ENCODE results near the gene NFIA. TPM values are rescaled to one million over a fixed set of nuclear protein-coding genes. Genes with fewer than 3 reads are reported as not detected.

The NFIA gene
- total RNA-seq, 2 experiments from 2014 or later: 0.98 to 1.1 TPM

- intact Hi-C loops (cut with micrococcal nuclease): no loop called here
- H3K27me3 Mint-ChIP-seq (ENCODE audit: low read depth): no peaks in the 10 kb centered on the region
- DNase-seq: no peak
- no peaks in the 10 kb centered on the region for H3K9me3 Mint-ChIP-seq
- H3K4me3 Mint-ChIP-seq: no peak overlapping the region
- no peaks in the 10 kb centered on the region for H3K4me1 Mint-ChIP-seq (ENCODE audit: low read depth)
- H3K27ac Mint-ChIP-seq: no peak overlapping the region
- H3K36me3 Mint-ChIP-seq (ENCODE audit: low read depth): no peaks in the 10 kb centered on the region
- CTCF ChIA-PET: no interaction called here
Measured at GRCh38 chr1:61395146-61395800, 312.9 kb downstream of the NFIA start.

- H3K9me3 Mint-ChIP-seq: no peaks in the 10 kb centered on the region
- CTCF ChIA-PET: no interaction called here
- no peaks in the 10 kb centered on the region for H3K36me3 Mint-ChIP-seq (ENCODE audit: low read depth)
- H3K4me3 Mint-ChIP-seq: no peak overlapping the region
- intact Hi-C loops (cut with micrococcal nuclease): no loop called here
- no peaks in the 10 kb centered on the region for H3K4me1 Mint-ChIP-seq (ENCODE audit: low read depth)
- no peaks in the 10 kb centered on the region for H3K27me3 Mint-ChIP-seq (ENCODE audit: low read depth)
- DNase-seq: no peak
- no peak overlapping the region for H3K27ac Mint-ChIP-seq
Measured at GRCh38 chr1:61397495-61397894, 315.1 kb downstream of the NFIA start.

DNA sequence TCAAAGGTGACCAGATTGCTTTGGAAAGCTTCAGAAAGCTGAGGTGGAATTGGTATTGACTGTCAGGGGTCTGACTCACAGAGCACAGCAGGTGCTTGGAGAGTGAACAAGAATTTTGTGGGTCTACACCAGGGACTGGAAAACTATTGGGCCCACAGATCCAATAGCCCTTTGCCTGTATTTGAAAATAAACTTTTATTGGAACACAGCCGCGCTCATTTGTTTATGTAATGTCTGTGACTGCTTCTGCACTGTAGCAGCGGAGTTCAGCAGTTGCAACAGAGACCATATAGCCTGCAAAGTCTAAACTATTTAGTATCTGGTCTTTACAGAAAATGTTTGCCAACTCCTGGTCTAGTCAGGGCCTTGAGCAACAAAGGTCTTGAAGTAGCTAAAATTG lies 315.6 kb downstream of the NFIA start:
- Mint-ChIP-seq H3K4me1 (ENCODE audit: low read depth) (no peaks in the 10 kb centered on the region), H3K4me3 (no peak overlapping the region), H3K36me3 (ENCODE audit: low read depth) (no peaks in the 10 kb centered on the region), H3K27me3 (ENCODE audit: low read depth) (no peaks in the 10 kb centered on the region), H3K27ac (no peak overlapping the region), H3K9me3 (no peaks in the 10 kb centered on the region)
- intact Hi-C loops (cut with micrococcal nuclease): no loop called here
- CTCF ChIA-PET: no interaction called here
- DNase-seq: no peak

DNA sequence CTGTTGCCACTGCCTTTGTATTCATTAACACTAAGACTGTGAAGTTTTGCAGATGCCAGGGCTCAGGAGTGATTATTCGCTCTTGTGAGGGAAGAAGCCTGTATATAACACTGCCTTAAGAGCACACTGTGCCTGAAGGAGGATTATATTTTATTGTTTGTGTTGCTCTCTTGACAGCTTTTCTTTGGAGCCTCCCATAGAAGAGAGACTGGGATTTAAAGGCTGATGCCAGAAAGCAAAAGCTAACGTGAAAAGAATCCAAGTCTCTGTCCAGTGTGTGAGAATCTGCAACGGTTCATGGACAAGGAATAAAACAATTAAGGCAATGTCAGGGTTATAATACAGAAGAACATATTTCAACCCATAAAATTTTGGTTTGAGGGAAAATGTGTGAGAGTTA lies 316.8 kb downstream of the NFIA start:
- Mint-ChIP-seq H3K4me1 (ENCODE audit: low read depth) (no peaks in the 10 kb centered on the region), H3K27ac (no peak overlapping the region), H3K9me3 (no peaks in the 10 kb centered on the region), H3K27me3 (ENCODE audit: low read depth) (no peaks in the 10 kb centered on the region), H3K36me3 (ENCODE audit: low read depth) (no peaks in the 10 kb centered on the region), H3K4me3 (no peak overlapping the region)
- CTCF ChIA-PET: interaction anchor here (0.6 kb wide), 1 partner anchor 135 kb away, joined by 5 read pairs; no protein-coding TSS in a partner anchor
- no peak for DNase-seq
- intact Hi-C loops (cut with micrococcal nuclease): no loop called here

- CTCF ChIA-PET: no interaction called here
- intact Hi-C loops (cut with micrococcal nuclease): no loop called here
- no peaks in the 10 kb centered on the region for H3K27me3 Mint-ChIP-seq (ENCODE audit: low read depth)
- no peak for DNase-seq
- no peaks in the 10 kb centered on the region for H3K9me3 Mint-ChIP-seq
- no peak overlapping the region for H3K4me3 Mint-ChIP-seq
- no peaks in the 10 kb centered on the region for H3K4me1 Mint-ChIP-seq (ENCODE audit: low read depth)
- no peaks in the 10 kb centered on the region for H3K36me3 Mint-ChIP-seq (ENCODE audit: low read depth)
- H3K27ac Mint-ChIP-seq: no peak overlapping the region
Measured at GRCh38 chr1:61400131-61400770, 317.9 kb downstream of the NFIA start.

- no peaks in the 10 kb centered on the region for H3K4me1 Mint-ChIP-seq (ENCODE audit: low read depth)
- intact Hi-C loops (cut with micrococcal nuclease): no loop called here
- DNase-seq: no peak
- no peaks in the 10 kb centered on the region for H3K36me3 Mint-ChIP-seq (ENCODE audit: low read depth)
- no peak overlapping the region for H3K4me3 Mint-ChIP-seq
- H3K9me3 Mint-ChIP-seq: no peaks in the 10 kb centered on the region
- H3K27ac Mint-ChIP-seq: no peak overlapping the region
- CTCF ChIA-PET: no interaction called here
- H3K27me3 Mint-ChIP-seq (ENCODE audit: low read depth): no peaks in the 10 kb centered on the region
Measured at GRCh38 chr1:61400997-61401396, 318.6 kb downstream of the NFIA start.

DNA sequence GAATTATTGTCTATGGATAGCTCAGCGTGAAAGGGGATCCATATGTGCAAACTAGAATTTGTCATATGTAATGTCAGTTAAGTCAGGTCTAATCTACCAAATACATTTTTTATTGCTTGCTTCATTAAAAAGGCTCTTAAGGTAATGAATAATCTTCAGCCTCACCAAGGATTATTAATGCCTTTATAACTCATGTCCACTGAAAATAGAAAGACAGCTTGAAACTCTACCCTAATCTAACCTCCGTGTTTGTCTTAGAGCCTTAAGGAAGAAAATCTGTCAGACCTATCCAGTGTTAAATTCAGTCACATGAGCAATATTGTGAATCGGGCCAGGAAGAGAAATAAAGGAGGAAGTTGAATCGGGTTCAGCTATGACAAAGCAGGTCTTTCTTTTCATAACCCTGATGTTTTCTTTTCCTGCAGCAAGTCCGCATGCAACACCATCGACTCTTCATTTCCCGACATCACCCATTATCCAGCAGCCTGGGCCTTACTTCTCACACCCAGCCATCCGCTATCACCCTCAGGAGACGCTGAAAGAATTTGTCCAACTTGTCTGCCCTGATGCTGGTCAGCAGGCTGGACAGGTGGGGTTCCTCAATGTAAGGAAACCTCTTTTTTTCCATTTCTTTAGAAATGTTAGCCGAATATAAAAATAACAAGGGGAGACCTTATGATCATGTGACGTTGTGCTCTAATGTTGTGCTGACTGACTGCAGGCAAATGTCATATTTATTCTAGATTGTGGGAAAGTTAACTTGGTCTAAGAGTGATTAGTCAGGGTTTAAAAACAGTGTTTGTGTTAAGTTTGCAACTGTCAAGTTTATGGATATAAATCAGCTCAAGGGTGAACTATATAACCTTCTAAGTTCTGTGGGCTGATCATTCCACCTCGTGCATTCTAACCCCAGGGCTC lies 321.6 kb downstream of the NFIA start:
- no peak overlapping the region for H3K27ac Mint-ChIP-seq
- H3K36me3 Mint-ChIP-seq (ENCODE audit: low read depth): no peaks in the 10 kb centered on the region

GRCh38 chr1:61404597-61405376 lies 322.4 kb downstream of the NFIA start:
- H3K9me3 Mint-ChIP-seq: no peaks in the 10 kb centered on the region
- H3K4me3 Mint-ChIP-seq: no peak overlapping the region
- H3K27ac Mint-ChIP-seq: no peak overlapping the region
- DNase-seq: no peak
- no peaks in the 10 kb centered on the region for H3K36me3 Mint-ChIP-seq (ENCODE audit: low read depth)
- intact Hi-C loops (cut with micrococcal nuclease): no loop called here
- H3K4me1 Mint-ChIP-seq (ENCODE audit: low read depth): no peaks in the 10 kb centered on the region
- CTCF ChIA-PET: interaction anchor here (0.6 to 0.7 kb wide), 2 partner anchors 13 to 119 kb away, joined by 3 read pairs; no protein-coding TSS in a partner anchor
- H3K27me3 Mint-ChIP-seq (ENCODE audit: low read depth): no peaks in the 10 kb centered on the region

More for the DNA sequence above, 321.6 kb downstream of the NFIA start:
- Mint-ChIP-seq H3K4me1 (ENCODE audit: low read depth) (no peaks in the 10 kb centered on the region), H3K9me3 (no peaks in the 10 kb centered on the region), H3K27me3 (ENCODE audit: low read depth) (no peaks in the 10 kb centered on the region), H3K4me3 (no peak overlapping the region)
- intact Hi-C loops (cut with micrococcal nuclease): no loop called here
- CTCF ChIA-PET: interaction anchor here (0.6 to 0.7 kb wide), 2 partner anchors 12 to 118 kb away, joined by 3 read pairs; no protein-coding TSS in a partner anchor
- no peak for DNase-seq

DNA sequence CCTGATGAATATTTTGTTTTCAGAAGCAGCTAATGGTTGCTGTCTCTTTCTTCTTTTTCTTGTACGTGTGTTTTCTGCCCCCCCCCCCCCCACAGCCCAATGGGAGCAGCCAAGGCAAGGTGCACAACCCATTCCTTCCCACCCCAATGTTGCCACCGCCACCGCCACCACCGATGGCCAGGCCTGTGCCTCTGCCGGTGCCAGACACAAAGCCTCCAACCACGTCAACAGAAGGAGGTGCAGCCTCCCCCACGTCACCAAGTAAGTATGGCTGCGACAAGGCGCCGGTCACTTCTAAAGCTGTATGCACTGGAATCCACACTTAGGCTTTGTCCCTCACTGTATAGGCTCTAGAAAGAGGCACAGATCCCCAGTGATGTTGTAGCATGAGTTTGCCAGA lies 324.1 kb downstream of the NFIA start:
- no peaks in the 10 kb centered on the region for H3K36me3 Mint-ChIP-seq (ENCODE audit: low read depth)
- no peak for DNase-seq
- no peak overlapping the region for H3K4me3 Mint-ChIP-seq
- H3K4me1 Mint-ChIP-seq (ENCODE audit: low read depth): no peaks in the 10 kb centered on the region
- no peak overlapping the region for H3K27ac Mint-ChIP-seq
- CTCF ChIA-PET: no interaction called here
- H3K27me3 Mint-ChIP-seq (ENCODE audit: low read depth): no peaks in the 10 kb centered on the region
- no peaks in the 10 kb centered on the region for H3K9me3 Mint-ChIP-seq
- intact Hi-C loops (cut with micrococcal nuclease): no loop called here

GRCh38 chr1:61412601-61413000 lies 330.2 kb downstream of the NFIA start:
- H3K9me3 Mint-ChIP-seq: no peaks in the 10 kb centered on the region
- CTCF ChIA-PET: interaction anchor here (0.6 kb wide), 1 partner anchor 177 kb away, joined by 3 read pairs; no protein-coding TSS in a partner anchor
- no peak overlapping the region for H3K4me3 Mint-ChIP-seq
- no peak overlapping the region for H3K27ac Mint-ChIP-seq
- no peaks in the 10 kb centered on the region for H3K36me3 Mint-ChIP-seq (ENCODE audit: low read depth)
- intact Hi-C loops (cut with micrococcal nuclease): no loop called here
- no peaks in the 10 kb centered on the region for H3K4me1 Mint-ChIP-seq (ENCODE audit: low read depth)
- DNase-seq: no peak
- H3K27me3 Mint-ChIP-seq (ENCODE audit: low read depth): no peaks in the 10 kb centered on the region

GRCh38 chr1:61419196-61419595 lies 336.8 kb downstream of the NFIA start:
- Mint-ChIP-seq H3K27me3 (ENCODE audit: low read depth) (no peaks in the 10 kb centered on the region), H3K4me1 (ENCODE audit: low read depth) (no peaks in the 10 kb centered on the region), H3K27ac (no peak overlapping the region), H3K9me3 (no peaks in the 10 kb centered on the region), H3K4me3 (no peak overlapping the region), H3K36me3 (ENCODE audit: low read depth) (no peaks in the 10 kb centered on the region)
- CTCF ChIA-PET: no interaction called here
- intact Hi-C loops (cut with micrococcal nuclease): no loop called here
- no peak for DNase-seq

DNA sequence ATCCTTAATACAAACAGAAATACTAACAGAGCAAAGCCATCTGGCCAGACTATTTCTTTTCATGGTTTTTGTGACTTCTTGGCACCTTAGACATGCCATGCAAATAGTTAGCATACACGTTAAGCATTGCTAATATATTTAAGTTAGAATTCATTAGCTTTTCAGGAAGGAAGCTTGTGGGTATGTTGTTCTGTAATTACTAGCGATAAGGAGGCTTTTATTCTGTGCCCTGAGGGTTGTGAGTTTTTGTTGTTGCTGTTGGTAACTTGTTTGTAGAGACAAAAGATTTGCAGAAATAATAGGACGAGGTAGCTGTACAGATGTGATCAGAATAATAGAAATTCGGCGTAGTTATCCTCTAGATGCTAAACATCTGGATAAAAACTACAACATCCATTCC lies 337.3 kb downstream of the NFIA start:
- no peaks in the 10 kb centered on the region for H3K4me1 Mint-ChIP-seq (ENCODE audit: low read depth)
- H3K27ac Mint-ChIP-seq: no peak overlapping the region
- no peak overlapping the region for H3K4me3 Mint-ChIP-seq
- no peak for DNase-seq
- CTCF ChIA-PET: no interaction called here
- H3K9me3 Mint-ChIP-seq: no peaks in the 10 kb centered on the region
- intact Hi-C loops (cut with micrococcal nuclease): no loop called here
- no peaks in the 10 kb centered on the region for H3K27me3 Mint-ChIP-seq (ENCODE audit: low read depth)
- H3K36me3 Mint-ChIP-seq (ENCODE audit: low read depth): no peaks in the 10 kb centered on the region
